Brain microvascular endothelial cell (primary cell): ENCODE measurements around the gene RXFP2.

Experiments
- DNase-seq: peaks from one replicate; pipeline ENCODE4 v3.0.0-alpha.2; 2020
- H3K27ac ChIP-seq: fragments of 250-450 bp; sonication (Bioruptor Pico); 2 replicates; pipeline ENCODE4 v1.5.1; 2020; ENCODE audit warnings: mild to moderate bottlenecking, moderate library complexity
- H3K27me3 ChIP-seq: fragments of 250-450 bp; sonication (Bioruptor Pico); replicated peaks from 2 replicates; pipeline ENCODE4 v1.5.1; 2020; ENCODE audit warnings: mild to moderate bottlenecking
- H3K36me3 ChIP-seq: fragments of 250-450 bp; sonication (Bioruptor Pico); replicated peaks from 2 replicates; pipeline ENCODE4 v1.5.1; 2020; ENCODE audit warnings: mild to moderate bottlenecking
- H3K4me3 ChIP-seq: 2 replicates; pipeline ENCODE4 v1.5.1; 2011; ENCODE audit warnings: low read depth, mild to moderate bottlenecking, control low read depth, low read length, moderate library complexity
- CTCF ChIP-seq: IDR thresholded peaks from 2 replicates; pipeline ENCODE4 v1.5.1; 2011; ENCODE audit warnings: low read depth, mild to moderate bottlenecking, moderate library complexity, low read length, control low read depth, inconsistent platforms; ENCODE audit errors: missing control alignments
- in situ Hi-C: cut with HindIII; loops from 2 replicates; pipeline ENCODE4 v1.10.0; 2017; ENCODE audit warnings: low sequenced_read_pairs, low pct_ligation_motif_present

Gene RXFP2

DNA sequence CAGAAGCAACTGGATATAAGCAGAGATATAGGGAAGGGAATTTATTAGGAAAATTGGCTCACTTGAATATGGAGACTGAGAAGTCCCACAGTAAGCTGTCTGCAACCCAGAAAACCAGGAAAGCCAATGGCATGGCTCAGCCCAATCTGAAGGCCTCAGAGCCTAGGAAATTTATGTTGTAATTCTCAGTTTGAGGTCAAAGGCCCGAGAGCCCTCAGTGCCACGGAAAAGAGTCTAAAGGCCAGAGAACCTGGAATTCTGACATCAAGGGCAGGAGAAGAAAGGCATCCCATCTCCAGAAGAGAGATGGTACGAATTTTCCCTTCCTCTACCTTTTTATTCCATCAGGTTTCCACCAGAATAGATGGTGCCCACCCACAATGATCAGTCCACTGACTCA is 20.1 kb upstream of the RXFP2 start:
- Histone ChIP-seq H3K36me3 (no peaks in the 10 kb centered on the region), H3K27ac (no peak overlapping the region), H3K27me3 (no peaks in the 10 kb centered on the region), H3K4me3 (no peak overlapping the region)
- TF ChIP-seq CTCF = no peak
- DNase-seq = no peak
- in situ Hi-C loops = no loop called here

DNA sequence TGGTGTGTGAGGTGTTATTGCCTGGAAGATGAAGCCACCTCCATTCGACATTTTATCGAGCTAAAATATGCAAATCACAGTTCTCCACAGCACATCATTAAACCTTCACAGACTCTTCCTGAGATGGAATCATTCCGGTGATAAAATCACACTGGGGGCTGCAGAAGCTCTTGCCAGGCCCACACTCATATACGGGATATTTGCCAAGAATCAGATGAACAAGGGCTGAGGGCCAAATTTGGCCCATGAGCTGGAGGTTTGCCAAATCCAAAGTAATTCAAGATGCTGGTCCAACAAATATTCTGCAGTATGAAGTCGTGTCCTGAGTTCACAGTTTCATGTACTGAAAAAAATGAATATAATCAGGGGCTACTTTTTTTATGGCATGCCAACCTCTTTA is 16.7 kb upstream of the RXFP2 start:
- H3K4me3 ChIP-seq = no peak overlapping the region
- no peak for TF ChIP-seq CTCF
- DNase-seq = no peak
- H3K27ac ChIP-seq = no peak overlapping the region
- in situ Hi-C loops = no loop called here
- H3K36me3 ChIP-seq = no peaks in the 10 kb centered on the region
- H3K27me3 ChIP-seq = no peaks in the 10 kb centered on the region

- no peak for DNase-seq
- in situ Hi-C loops = no loop called here
- no peaks in the 10 kb centered on the region for H3K27me3 ChIP-seq
- TF ChIP-seq CTCF = no peak
- no peak overlapping the region for H3K27ac ChIP-seq
- H3K36me3 ChIP-seq = no peaks in the 10 kb centered on the region
- no peak overlapping the region for H3K4me3 ChIP-seq
Measured at GRCh38 chr13:31725841-31726240, 13.5 kb upstream of the RXFP2 start.

GRCh38 chr13:31731921-31732320 is 7.4 kb upstream of the RXFP2 start:
- Histone ChIP-seq H3K36me3 (no peaks in the 10 kb centered on the region), H3K27me3 (no peaks in the 10 kb centered on the region), H3K27ac (no peak overlapping the region), H3K4me3 (no peak overlapping the region)
- DNase-seq = no peak
- in situ Hi-C loops = no loop called here
- TF ChIP-seq CTCF = no peak

- no peaks in the 10 kb centered on the region for H3K36me3 ChIP-seq
- no peak overlapping the region for H3K27ac ChIP-seq
- no peak for TF ChIP-seq CTCF
- peak; percentile 53 for DNase-seq
- H3K4me3 ChIP-seq = no peak overlapping the region
- in situ Hi-C loops = no loop called here
- H3K27me3 ChIP-seq = no peaks in the 10 kb centered on the region
Measured at GRCh38 chr13:31733066-31733465, 6.3 kb upstream of the RXFP2 start.

GRCh38 chr13:31733647-31734046 is 5.7 kb upstream of the RXFP2 start:
- in situ Hi-C loops = no loop called here
- no peak for DNase-seq
- H3K4me3 ChIP-seq = no peak overlapping the region
- H3K36me3 ChIP-seq = no peaks in the 10 kb centered on the region
- TF ChIP-seq CTCF = no peak
- no peak overlapping the region for H3K27ac ChIP-seq
- no peaks in the 10 kb centered on the region for H3K27me3 ChIP-seq
